Measurements from ENCODE around the gene PCDHGA7.
"Not testable (repeated sequence)": the region's sequence is repeated elsewhere in the genome, so short reads cannot be mapped to it uniquely, and the experiment has no call there.

- TF ChIP-seq CTCF, POLR2A (IDR thresholded peaks at IDR 0.05): not testable (repeated sequence)
These were observed 41.7 kb upstream of the PCDHGA7 start for GRCh38 chr5:141340781-141341354.

Data from heart left ventricle (tissue), 13 donors.